Gastrocnemius medialis (tissue), 4 donors: ENCODE measurements around the gene SMTNL2. TPM values are rescaled to one million over a fixed set of nuclear protein-coding genes. Genes with fewer than 3 reads are reported as not detected.
A peak's percentile ranks its signal among the peaks of the same experiment; 100 is the strongest.

Source experiments
- ATAC-seq, 2 donors: fragments of 150-250 bp; one replicate each; pipeline ENCODE4 v1.9.1; 2016
- DNase-seq, 2 donors: peaks; one replicate each; pipeline ENCODE4 v3.0.0-alpha.2; 2019
- H3K27ac ChIP-seq, 4 donors: fragments of 200-600 bp; sonication (generic); 1 replicate in 1 of 4; 2 replicates in 3 of 4; pipeline ENCODE4 v1.5.1; 2016 to 2018; ENCODE audit warnings: mild to moderate bottlenecking in 2 of 4, moderate library complexity in 1 of 4
- H3K27me3 ChIP-seq, 3 donors: fragments of 200-600 bp; sonication (generic) in 2 of 3; 1 replicate in 1 of 3; 2 replicates in 2 of 3; pipeline versions ENCODE4 v1.5.1 to v1.6.0; 2016 to 2019; ENCODE audit warnings: mild to moderate bottlenecking in 1 of 3, moderate library complexity in 1 of 3
- H3K36me3 ChIP-seq, 2 donors: fragments of 200-600 bp; sonication (generic) in 1 of 2; one replicate each; pipeline ENCODE4 v1.5.1; 2017 to 2018
- H3K4me1 ChIP-seq, 2 donors: fragments of 200-600 bp; sonication (generic) in 1 of 2; one replicate each; pipeline ENCODE4 v1.5.1; 2016 to 2017; ENCODE audit warnings: mild to moderate bottlenecking in 2 of 2
- H3K4me3 ChIP-seq, 4 donors: fragments of 200-600 bp; sonication (generic) in 3 of 4; 1 replicate in 1 of 4; 2 replicates in 3 of 4; pipeline ENCODE4 v1.5.1; 2016 to 2019; ENCODE audit warnings: mild to moderate bottlenecking in 2 of 4
- H3K9me3 ChIP-seq, 3 donors: fragments of 200-600 bp; sonication (generic) in 2 of 3; 1 replicate in 1 of 3; 2 replicates in 2 of 3; pipeline ENCODE4 v1.5.1; 2016 to 2019
- CTCF ChIP-seq, 5 experiments: fragments of 450-650 bp in 3 of 5; fragments of 200-600 bp in 2 of 5; sonication (generic) in 2 of 5; IDR thresholded peaks in 4 of 5; conservative IDR thresholded peaks in 1 of 5; 1 replicate in 4 of 5; 2 replicates in 1 of 5; pipeline ENCODE4 v1.5.1; 2016 to 2019; ENCODE audit warnings: antibody characterized with exemption in 5 of 5, mild to moderate bottlenecking in 3 of 5, moderate library complexity in 3 of 5
- POLR2A ChIP-seq, 2 donors: fragments of 450-650 bp; IDR thresholded peaks; one replicate each; pipeline ENCODE4 v1.6.1; 2017; ENCODE audit warnings: antibody characterized with exemption in 2 of 2, mild to moderate bottlenecking in 2 of 2, moderate library complexity in 2 of 2
- in situ Hi-C, 4 donors: fragments of 200-750 bp; cut with MboI; loops; one replicate each; pipeline versions ENCODE4 v1.15.0 to v1.8.0; 2017; ENCODE audit warnings: low sequenced_read_pairs in 4 of 4
- intact Hi-C: fragments of 100-400 bp; cut with DNase I; formaldehyde crosslinking; loops from one replicate; pipeline ENCODE4 v1.15.1; 2023; ENCODE audit warnings: low total_unique reads
- total RNA-seq, 4 donors: library from RNA; depleted of rRNA; stranded (reverse); fragments of >200 nt; gene quantifications; one replicate each; pipeline versions ENCODE4 v1.1.0 to v1.2.3, GENCODE V29; 2016

SMTNL2 gene
- total RNA-seq, 4 donors from 2014 or later, result 110 to 588 (median 420) TPM

GRCh38 chr17:4544951-4545216, 39.4 kb upstream of the SMTNL2 start:
- no peaks in the 10 kb centered on the region for H3K9me3 ChIP-seq
- TF ChIP-seq CTCF (IDR thresholded peaks at IDR 0.05 in 4 of 5, conservative IDR thresholded peaks at IDR 0.05 in 1 of 5) (no peak), POLR2A (IDR thresholded peaks at IDR 0.05) (no peak)
- H3K4me3 ChIP-seq, result no peak overlapping the region
- peak overlapping the region; percentile 45 to 75 (median 62) for H3K27ac ChIP-seq
- ATAC-seq (peak in 1 of 2 donors; percentile 27), DNase-seq (peak in 1 of 2 donors; percentile 46)
- in situ Hi-C loops, result no loop called here
- H3K27me3 ChIP-seq, result no peaks in the 10 kb centered on the region
- peaks cover 0 to 82% of the 10 kb centered on the region in 2 donors for H3K36me3 ChIP-seq
- intact Hi-C loops, result no loop called here
- peaks cover 19 to 26% of the 10 kb centered on the region in 2 donors for H3K4me1 ChIP-seq

- Histone ChIP-seq H3K9me3 (no peaks in the 10 kb centered on the region), H3K27ac (peak overlapping the region; percentile 45 to 75 (median 62)), H3K36me3 (peaks cover 0 to 84% of the 10 kb centered on the region in 2 donors), H3K4me3 (no peak overlapping the region), H3K4me1 (peaks cover 18 to 26% of the 10 kb centered on the region in 2 donors), H3K27me3 (no peaks in the 10 kb centered on the region)
- ATAC-seq (no peak), DNase-seq (peak in 1 of 2 donors; percentile 45)
- no peak for TF ChIP-seq CTCF (IDR thresholded peaks at IDR 0.05 in 4 of 5, conservative IDR thresholded peaks at IDR 0.05 in 1 of 5)
- no peak for TF ChIP-seq POLR2A (IDR thresholded peaks at IDR 0.05)
- intact Hi-C loops (no loop called here), in situ Hi-C loops (no loop called here)
Measured at GRCh38 chr17:4545217-4545951, 38.9 kb upstream of the SMTNL2 start.

- H3K27ac ChIP-seq, result no peak overlapping the region
- peaks cover 0 to 92% of the 10 kb centered on the region in 2 donors for H3K36me3 ChIP-seq
- ATAC-seq (peak in 1 of 2 donors; percentile 5), DNase-seq (no peak)
- TF ChIP-seq CTCF (IDR thresholded peaks at IDR 0.05 in 4 of 5, conservative IDR thresholded peaks at IDR 0.05 in 1 of 5) (no peak), POLR2A (IDR thresholded peaks at IDR 0.05) (no peak)
- no peaks in the 10 kb centered on the region for H3K9me3 ChIP-seq
- in situ Hi-C loops, result no loop called here
- peaks cover 0 to 6% of the 10 kb centered on the region in 2 donors for H3K4me1 ChIP-seq
- intact Hi-C loops, result no loop called here
- no peak overlapping the region for H3K4me3 ChIP-seq
- no peaks in the 10 kb centered on the region for H3K27me3 ChIP-seq
Measured at GRCh38 chr17:4547118-4547906, 37.0 kb upstream of the SMTNL2 start.

GRCh38 chr17:4548061-4548461, 36.3 kb upstream of the SMTNL2 start:
- no peak for TF ChIP-seq CTCF (IDR thresholded peaks at IDR 0.05 in 4 of 5, conservative IDR thresholded peaks at IDR 0.05 in 1 of 5)
- no peak for TF ChIP-seq POLR2A (IDR thresholded peaks at IDR 0.05)
- intact Hi-C loops (no loop called here), in situ Hi-C loops (no loop called here)
- Histone ChIP-seq H3K27me3 (no peaks in the 10 kb centered on the region), H3K4me3 (no peak overlapping the region), H3K36me3 (peaks cover 0 to 92% of the 10 kb centered on the region in 2 donors), H3K27ac (no peak overlapping the region), H3K4me1 (peaks cover 0 to 5% of the 10 kb centered on the region in 2 donors), H3K9me3 (no peaks in the 10 kb centered on the region)
- DNase-seq (no peak), ATAC-seq (no peak)
